ENCODE measurements around the gene MYCBPAP. TPM values are rescaled to one million over a fixed set of nuclear protein-coding genes. Genes with fewer than 3 reads are reported as not detected.

MYCBPAP gene
- total RNA-seq, 4 donors from 2014 or later = 0.38 TPM; not detected in 3

- no peak overlapping the region for H3K4me3 ChIP-seq
- no peaks in the 10 kb centered on the region for H3K9me3 ChIP-seq
- no peak overlapping the region for H3K27ac ChIP-seq
- intact Hi-C loops (cut with DNase I) = no loop called here
- peaks cover 0 to 26% (median 8%) of the 10 kb centered on the region in 3 donors for H3K4me1 ChIP-seq
- 86 to 87% methylated on average over 6 of the region's 14 CpGs for WGBS, 2 donors
- DNase-seq = no peak
- TF ChIP-seq, protein P1, sequence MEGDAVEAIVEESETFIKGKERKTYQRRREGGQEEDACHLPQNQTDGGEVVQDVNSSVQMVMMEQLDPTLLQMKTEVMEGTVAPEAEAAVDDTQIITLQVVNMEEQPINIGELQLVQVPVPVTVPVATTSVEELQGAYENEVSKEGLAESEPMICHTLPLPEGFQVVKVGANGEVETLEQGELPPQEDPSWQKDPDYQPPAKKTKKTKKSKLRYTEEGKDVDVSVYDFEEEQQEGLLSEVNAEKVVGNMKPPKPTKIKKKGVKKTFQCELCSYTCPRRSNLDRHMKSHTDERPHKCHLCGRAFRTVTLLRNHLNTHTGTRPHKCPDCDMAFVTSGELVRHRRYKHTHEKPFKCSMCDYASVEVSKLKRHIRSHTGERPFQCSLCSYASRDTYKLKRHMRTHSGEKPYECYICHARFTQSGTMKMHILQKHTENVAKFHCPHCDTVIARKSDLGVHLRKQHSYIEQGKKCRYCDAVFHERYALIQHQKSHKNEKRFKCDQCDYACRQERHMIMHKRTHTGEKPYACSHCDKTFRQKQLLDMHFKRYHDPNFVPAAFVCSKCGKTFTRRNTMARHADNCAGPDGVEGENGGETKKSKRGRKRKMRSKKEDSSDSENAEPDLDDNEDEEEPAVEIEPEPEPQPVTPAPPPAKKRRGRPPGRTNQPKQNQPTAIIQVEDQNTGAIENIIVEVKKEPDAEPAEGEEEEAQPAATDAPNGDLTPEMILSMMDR (IDR thresholded peaks at IDR 0.05) = no peak
- H3K27me3 ChIP-seq = no peaks in the 10 kb centered on the region
- H3K36me3 ChIP-seq = peaks cover 0 to 18% (median 0%) of the 10 kb centered on the region in 3 donors
These were observed 46.6 kb upstream of the MYCBPAP start for GRCh38 chr17:50461550-50462132.

GRCh38 chr17:50462446-50462845 is 45.8 kb upstream of the MYCBPAP start:
- DNase-seq = no peak
- WGBS, 2 donors = 74 to 77% methylated on average over 6 of the region's 9 CpGs
- no peaks in the 10 kb centered on the region for H3K9me3 ChIP-seq
- peaks cover 0 to 5% (median 0%) of the 10 kb centered on the region in 4 donors for H3K27me3 ChIP-seq
- no peak for TF ChIP-seq POLR2A (IDR thresholded peaks at IDR 0.05)
- TF ChIP-seq, protein P1 (IDR thresholded peaks at IDR 0.05) = no peak
- H3K4me3 ChIP-seq = no peak overlapping the region
- H3K36me3 ChIP-seq = peaks cover 0 to 18% (median 0%) of the 10 kb centered on the region in 3 donors
- intact Hi-C loops (cut with DNase I) = no loop called here
- no peak overlapping the region for H3K27ac ChIP-seq
- peaks cover 0 to 28% (median 9%) of the 10 kb centered on the region in 3 donors for H3K4me1 ChIP-seq

DNA sequence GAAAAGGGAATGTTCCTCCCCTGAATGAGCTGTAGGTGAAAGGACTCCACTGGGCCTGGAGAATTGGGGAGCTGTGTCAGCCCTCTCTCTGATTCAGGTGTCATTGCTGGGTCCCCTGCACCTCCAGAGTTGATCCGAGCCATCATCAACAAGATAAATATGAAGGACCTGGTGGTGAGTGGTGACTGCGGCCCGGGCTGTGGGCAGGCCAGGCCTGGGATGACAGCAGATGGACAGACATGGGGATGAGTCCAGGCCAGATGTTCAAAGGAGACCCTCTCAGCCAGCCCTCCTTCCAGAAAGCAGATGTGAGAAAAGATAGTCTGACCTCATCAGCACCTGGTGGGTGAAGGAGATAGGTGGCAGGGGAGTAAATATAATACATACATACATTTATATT is 44.1 kb upstream of the MYCBPAP start:
- 95 to 100% methylated on average over 2 of the region's 3 CpGs for WGBS, 2 donors
- no peak overlapping the region for H3K27ac ChIP-seq
- TF ChIP-seq POLR2A (IDR thresholded peaks at IDR 0.05) = no peak
- TF ChIP-seq, protein P1 (IDR thresholded peaks at IDR 0.05) = no peak
- H3K4me1 ChIP-seq = peaks cover 11 to 25% (median 11%) of the 10 kb centered on the region in 3 donors
- no peak overlapping the region for H3K4me3 ChIP-seq
- DNase-seq = no peak
- peaks cover 0 to 21% (median 0%) of the 10 kb centered on the region in 4 donors for H3K27me3 ChIP-seq
- no peaks in the 10 kb centered on the region for H3K9me3 ChIP-seq
- H3K36me3 ChIP-seq = peaks cover 0 to 18% (median 0%) of the 10 kb centered on the region in 3 donors
- intact Hi-C loops (cut with DNase I) = no loop called here

- H3K4me3 ChIP-seq = no peak overlapping the region
- intact Hi-C loops (cut with DNase I) = no loop called here
- H3K36me3 ChIP-seq = peaks cover 0 to 18% (median 0%) of the 10 kb centered on the region in 3 donors
- peaks cover 12 to 29% (median 14%) of the 10 kb centered on the region in 3 donors for H3K4me1 ChIP-seq
- 61 to 80% methylated on average over 4 of the region's 4 CpGs for WGBS, 2 donors
- H3K27me3 ChIP-seq = peaks cover 0 to 28% (median 0%) of the 10 kb centered on the region in 4 donors
- no peak overlapping the region for H3K27ac ChIP-seq
- no peaks in the 10 kb centered on the region for H3K9me3 ChIP-seq
- DNase-seq = no peak
- TF ChIP-seq POLR2A (IDR thresholded peaks at IDR 0.05) = no peak
These were observed 43.5 kb upstream of the MYCBPAP start for GRCh38 chr17:50464736-50465135.

DNA sequence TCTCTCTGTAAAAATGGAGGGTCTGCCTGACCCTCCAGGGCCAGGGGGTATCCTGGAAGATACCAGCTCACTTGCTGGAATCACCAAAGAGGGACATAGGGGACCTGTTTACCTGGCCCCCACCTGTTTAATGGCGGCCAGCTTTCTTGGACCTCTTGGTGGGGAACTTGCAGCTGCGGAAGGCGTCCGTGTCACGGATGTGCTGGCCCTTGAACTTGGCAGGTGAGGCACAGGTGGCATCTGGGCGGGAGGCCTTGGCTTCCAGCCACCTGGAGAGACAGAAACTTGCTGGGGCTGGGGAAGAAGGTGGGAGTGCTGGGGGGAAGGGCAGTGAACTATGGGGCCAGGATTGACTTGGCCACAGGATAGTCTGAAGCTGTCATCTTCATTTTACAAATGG is 43.1 kb upstream of the MYCBPAP start:
- peaks cover 0 to 18% (median 0%) of the 10 kb centered on the region in 3 donors for H3K36me3 ChIP-seq
- peaks cover 12 to 33% (median 14%) of the 10 kb centered on the region in 3 donors for H3K4me1 ChIP-seq
- DNase-seq = no peak
- no peak overlapping the region for H3K4me3 ChIP-seq
- TF ChIP-seq, protein P1 (IDR thresholded peaks at IDR 0.05) = no peak
- no peak for TF ChIP-seq POLR2A (IDR thresholded peaks at IDR 0.05)
- H3K27me3 ChIP-seq = peaks cover 0 to 29% (median 0%) of the 10 kb centered on the region in 4 donors
- WGBS, 2 donors = no CpG with 5 or more reads among the region's 6 CpGs
- intact Hi-C loops (cut with DNase I) = no loop called here
- H3K9me3 ChIP-seq = no peaks in the 10 kb centered on the region
- H3K27ac ChIP-seq = no peak overlapping the region
